HG02588 (cell line): ENCODE results near the gene AKAP8.
"Not testable (repeated sequence)": the region's sequence is repeated elsewhere in the genome, so short reads cannot be mapped to it uniquely, and the experiment has no call there.

Source experiments
- ATAC-seq: cut with Tn5 transposase; IDR thresholded peaks from one replicate; pipeline ENCODE4 v1.9.1; 2021; ENCODE audit warnings: mild to moderate bottlenecking, moderate library complexity; ENCODE audit not compliant: unreplicated experiment

The AKAP8 gene

GRCh38 chr19:15404097-15404779 is 24.7 kb upstream of the AKAP8 start:
- no peak for ATAC-seq

- no peak for ATAC-seq
Observed at GRCh38 chr19:15403151-15403531, 23.6 kb upstream of the AKAP8 start.

DNA sequence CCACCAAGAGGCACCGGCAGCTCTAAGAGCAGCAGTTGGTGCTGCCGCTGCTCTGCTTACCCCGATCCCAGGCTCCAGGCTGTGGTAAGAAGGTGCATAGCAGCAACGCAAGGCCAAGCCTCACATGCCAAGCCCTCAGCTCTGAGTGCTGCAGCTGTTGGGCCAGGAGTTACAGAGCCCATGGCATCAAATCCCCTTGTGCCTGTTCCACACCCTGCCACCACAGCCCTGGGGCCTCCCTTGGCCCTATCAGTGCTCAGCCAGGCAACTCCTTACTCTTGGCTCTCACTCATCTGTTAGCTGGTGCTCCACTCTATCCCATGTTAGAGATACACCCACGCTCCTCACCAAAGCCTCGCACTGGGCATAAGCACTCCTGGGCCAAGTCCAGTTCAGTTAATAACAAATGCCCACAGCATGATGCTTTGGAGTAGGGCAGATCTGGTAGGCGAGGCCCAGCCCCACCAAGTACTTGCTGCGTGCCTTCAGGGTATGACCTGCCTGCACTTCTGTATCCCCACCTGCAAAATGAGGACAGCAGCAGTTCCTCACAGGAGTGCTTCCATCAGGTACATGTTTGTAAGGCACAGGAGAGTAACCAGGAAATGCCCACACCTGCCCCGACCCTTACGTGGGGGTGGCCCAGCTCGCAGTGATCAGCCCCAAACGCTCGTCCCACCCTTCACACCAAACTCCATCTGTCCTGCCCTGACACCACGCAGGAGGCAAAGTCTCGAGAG is 23.0 kb upstream of the AKAP8 start:
- no peak for ATAC-seq

DNA sequence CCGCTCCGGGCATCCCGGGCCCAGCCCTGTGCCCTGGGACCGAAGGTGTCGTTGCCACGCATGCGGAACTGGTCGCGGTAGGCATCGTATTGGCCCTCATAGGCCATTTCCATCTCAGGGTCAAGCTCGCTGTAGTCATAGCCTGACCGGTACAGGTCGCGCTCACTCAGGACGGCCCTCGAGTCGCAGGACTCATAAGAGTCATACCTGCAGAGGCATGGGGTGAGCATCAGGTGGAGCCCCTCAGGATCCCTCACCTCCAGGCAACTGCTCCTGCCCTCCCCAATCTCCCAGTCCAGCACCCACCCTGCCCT is 21.8 kb upstream of the AKAP8 start:
- ATAC-seq: no peak

GRCh38 chr19:15400521-15401396 is 21.2 kb upstream of the AKAP8 start:
- ATAC-seq: no peak

GRCh38 chr19:15399635-15400034 is 20.0 kb upstream of the AKAP8 start:
- ATAC-seq: no peak

GRCh38 chr19:15399234-15399515 is 19.6 kb upstream of the AKAP8 start:
- no peak for ATAC-seq

GRCh38 chr19:15398501-15399233 is 19.1 kb upstream of the AKAP8 start:
- no peak for ATAC-seq

GRCh38 chr19:15397782-15398181 is 18.2 kb upstream of the AKAP8 start:
- ATAC-seq: no peak

GRCh38 chr19:15397236-15397635 is 17.6 kb upstream of the AKAP8 start:
- ATAC-seq: no peak

DNA sequence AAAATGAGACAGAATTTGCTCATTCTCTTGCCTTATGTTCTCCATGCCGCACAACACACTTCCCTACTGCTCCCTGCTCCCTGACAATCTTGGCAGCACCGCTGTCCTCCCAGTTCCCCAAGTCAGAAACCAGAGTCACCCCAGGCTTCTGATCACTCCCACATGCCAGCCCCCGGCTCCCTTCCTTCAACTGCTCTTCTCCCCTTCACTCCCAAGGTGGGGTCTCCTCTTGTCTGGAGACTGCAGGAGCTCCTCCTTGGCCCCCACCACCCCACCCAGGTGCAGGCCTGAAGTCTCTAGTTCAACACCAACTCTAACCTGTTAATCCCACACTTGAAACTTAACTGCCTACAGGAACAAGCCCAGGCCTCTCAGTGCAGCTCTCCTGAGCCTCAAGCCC is 16.8 kb upstream of the AKAP8 start:
- no peak for ATAC-seq

DNA sequence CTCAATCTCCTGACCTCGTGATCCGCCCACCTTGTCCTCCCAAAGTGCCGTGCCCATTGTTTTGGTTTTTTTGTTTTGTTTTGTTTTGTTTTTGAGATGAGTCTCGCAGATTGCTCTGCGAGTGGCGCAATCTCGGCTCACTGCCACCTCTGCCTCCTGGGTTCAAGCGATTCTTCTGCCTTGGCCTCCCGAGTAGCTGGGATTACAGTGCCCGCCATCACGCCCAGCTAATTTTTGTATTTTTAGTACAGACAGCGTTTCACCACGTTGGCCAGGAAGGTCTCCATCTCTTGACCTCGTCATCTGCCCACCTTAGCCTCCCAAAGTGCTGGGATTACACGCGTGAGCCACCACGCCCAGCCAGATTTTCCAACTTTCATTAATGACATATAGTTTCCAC is 15.7 kb upstream of the AKAP8 start:
- not testable (repeated sequence) for ATAC-seq

DNA sequence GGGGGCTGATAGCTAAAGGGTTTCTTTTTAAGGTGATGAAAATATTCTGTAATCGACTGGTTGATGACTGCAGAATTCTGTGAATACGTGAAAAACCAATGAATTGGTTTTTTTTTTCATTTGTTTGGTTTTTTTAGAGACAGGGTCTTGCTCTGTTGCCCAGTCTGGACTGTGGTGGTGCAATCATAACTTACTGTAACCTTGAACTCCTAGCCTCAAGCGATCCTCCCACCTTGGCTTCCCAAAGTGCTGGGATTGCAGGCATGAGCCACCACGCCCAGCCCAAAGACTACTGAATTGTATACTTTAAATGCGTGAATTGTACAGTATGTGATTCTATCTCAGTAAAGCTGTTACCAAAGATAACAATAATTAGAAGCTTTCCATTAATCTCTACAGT is 14.8 kb upstream of the AKAP8 start:
- ATAC-seq: no peak

DNA sequence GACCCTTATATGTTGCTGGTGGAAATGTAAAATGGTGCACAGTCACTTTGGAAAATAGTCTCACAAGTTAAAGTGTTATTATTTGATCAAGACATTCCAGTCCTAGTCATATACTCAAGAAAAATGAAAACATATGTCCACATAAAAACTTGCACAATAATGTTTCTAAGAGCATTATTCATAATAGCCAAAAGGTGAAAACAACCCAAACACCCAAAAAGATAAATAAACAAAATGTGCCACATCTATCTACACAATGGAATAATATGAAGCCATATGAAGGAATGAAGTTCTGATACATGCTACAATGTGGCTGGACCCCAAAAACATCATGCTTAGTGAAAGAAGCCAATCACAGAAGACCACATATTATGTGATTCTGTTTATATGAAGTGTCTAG is 14.4 kb upstream of the AKAP8 start:
- ATAC-seq: no peak

DNA sequence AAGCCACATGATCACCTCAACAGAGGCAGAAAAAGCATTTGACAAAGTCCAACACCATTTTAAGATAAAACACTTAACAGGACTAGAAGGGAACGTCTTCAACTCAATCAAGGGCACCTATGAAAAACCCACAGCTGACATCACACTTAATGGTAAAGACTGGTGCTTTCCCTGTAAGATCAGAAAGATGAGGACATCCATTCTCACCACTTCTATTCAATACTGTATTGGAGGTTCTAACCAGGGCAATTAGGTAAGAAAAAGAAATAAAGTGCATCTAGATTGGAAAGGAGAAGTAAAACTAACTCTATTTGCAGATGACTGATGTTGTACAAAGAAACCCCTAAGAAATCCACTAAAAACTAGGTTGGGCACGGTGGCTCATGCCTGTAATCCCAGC is 11.2 kb upstream of the AKAP8 start:
- ATAC-seq: no peak

DNA sequence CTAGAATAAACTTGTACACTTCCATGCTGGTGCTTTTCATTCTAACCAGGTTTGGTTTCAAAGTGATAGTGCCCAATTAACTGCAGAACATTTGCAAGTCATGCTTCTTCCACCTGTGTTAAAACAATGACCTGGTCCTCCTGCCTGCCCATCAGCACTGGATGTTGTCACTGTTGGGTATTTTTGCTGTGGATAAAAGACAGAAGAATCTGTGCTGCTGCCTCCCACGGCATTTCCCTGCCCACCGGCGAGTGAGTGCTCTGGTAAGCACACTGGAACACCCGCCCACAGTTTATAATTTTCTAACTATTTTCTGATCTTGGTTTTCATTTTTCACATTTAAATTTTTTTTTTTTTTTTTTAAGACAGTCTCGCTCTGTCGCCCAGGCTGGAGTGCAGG is 2.3 kb upstream of the AKAP8 start:
- no peak for ATAC-seq

GRCh38 chr19:15381429-15381828 is 1.8 kb upstream of the AKAP8 start:
- no peak for ATAC-seq

DNA sequence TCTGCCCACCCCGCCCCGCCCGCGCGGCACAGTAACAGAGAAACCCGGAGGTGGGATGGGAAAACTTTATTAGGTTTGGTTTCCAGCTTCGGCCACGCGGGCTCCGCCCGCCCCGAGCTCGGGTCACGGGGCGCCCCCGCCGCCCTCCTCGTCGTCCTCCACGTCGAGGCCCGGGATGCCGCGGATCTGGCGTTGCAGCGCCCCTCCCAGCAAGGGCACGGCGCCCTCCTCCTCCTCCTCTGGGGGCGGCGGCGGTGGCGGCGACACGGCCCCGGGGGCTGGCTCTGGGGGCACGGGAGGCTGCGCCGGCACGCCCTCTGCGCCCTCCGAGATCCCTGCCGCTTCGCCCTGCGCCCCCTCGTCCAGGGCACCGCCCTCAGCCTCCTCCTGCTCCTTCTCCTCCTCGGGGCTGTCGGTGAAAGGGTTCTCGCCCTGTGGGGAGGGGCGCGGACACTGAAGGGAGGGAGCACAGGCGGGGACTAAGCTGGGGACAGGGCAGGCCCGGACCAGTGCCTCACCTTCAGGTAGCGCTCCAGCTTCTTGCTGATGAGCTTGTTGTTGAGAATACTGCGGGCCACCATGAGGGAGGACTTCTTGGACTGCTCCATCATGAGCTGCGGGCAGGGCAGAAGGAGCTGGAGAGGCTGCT is 536 bp upstream of the AKAP8 start:
- ATAC-seq: peak; percentile 12

- ATAC-seq: no peak
Observed at GRCh38 chr19:15378534-15379082, 979 bp downstream of the AKAP8 start.

GRCh38 chr19:15374796-15375440 is 4.7 kb downstream of the AKAP8 start:
- no peak for ATAC-seq
